Measurements from ENCODE around the gene ZFAND4.

The ZFAND4 gene

GRCh38 chr10:45569471-45569870 lies 103.1 kb downstream of the ZFAND4 start:
- no peak for TF ChIP-seq CTCF (IDR thresholded peaks at IDR 0.05; ENCODE audit: low read depth, low read length)
- Histone ChIP-seq H3K4me1 (no peaks in the 10 kb centered on the region), H3K9me3 (no peaks in the 10 kb centered on the region), H3K36me3 (no peaks in the 10 kb centered on the region), H3K27me3 (no peaks in the 10 kb centered on the region), H3K4me3 (ENCODE audit: low read depth, low read length) (no peak overlapping the region)
- no peak for DNase-seq

DNA sequence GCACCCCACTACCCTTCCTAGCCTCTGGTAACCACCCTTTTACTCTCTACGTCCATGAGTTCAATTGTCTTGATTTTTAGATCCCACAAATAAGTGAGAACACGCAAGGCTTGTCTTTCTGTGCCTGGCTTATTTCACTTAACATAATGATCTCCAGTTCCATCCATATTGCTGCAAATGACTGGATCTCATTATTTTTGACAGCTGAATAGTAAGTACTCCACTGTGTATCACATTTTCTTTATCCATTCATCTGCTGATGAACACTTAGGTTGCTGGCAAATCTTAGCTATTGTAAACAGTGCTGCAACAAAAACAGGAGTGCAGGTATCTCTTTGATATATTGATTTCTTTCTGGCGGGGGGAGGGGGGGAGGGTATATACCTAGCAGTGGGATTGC lies 106.2 kb downstream of the ZFAND4 start:
- TF ChIP-seq CTCF (IDR thresholded peaks at IDR 0.05; ENCODE audit: low read depth, low read length), result no peak

More for the DNA sequence above, 106.2 kb downstream of the ZFAND4 start:
- Histone ChIP-seq H3K9me3 (no peaks in the 10 kb centered on the region), H3K4me3 (ENCODE audit: low read depth, low read length) (no peak overlapping the region), H3K4me1 (no peaks in the 10 kb centered on the region), H3K27me3 (no peaks in the 10 kb centered on the region), H3K36me3 (no peaks in the 10 kb centered on the region)
- DNase-seq, result no peak

All from BE2C (cell line).